Hepatocyte (in vitro differentiated cells): ENCODE data around the gene RASAL3. TPM values are rescaled to one million over a fixed set of nuclear protein-coding genes. Genes with fewer than 3 reads are reported as not detected.

Experiments used
- DNase-seq: peaks from one replicate; pipeline ENCODE4 v3.0.0-alpha.2; 2016; ENCODE audit warnings: low spot score
- H2AFZ ChIP-seq: fragments of 200-600 bp; sonication (generic); 2 replicates; pipeline ENCODE4 v1.6.0; 2016; ENCODE audit warnings: antibody characterized with exemption, mild to moderate bottlenecking
- H3K27ac ChIP-seq: fragments of 200-600 bp; sonication (generic); 2 replicates; pipeline ENCODE4 v1.5.1; 2016; ENCODE audit warnings: mild to moderate bottlenecking
- H3K27me3 ChIP-seq: fragments of 200-600 bp; sonication (generic); 2 replicates; pipeline ENCODE4 v1.6.1; 2016
- H3K36me3 ChIP-seq: fragments of 200-600 bp; sonication (generic); replicated peaks from 2 replicates; pipeline ENCODE4 v1.5.1; 2016; ENCODE audit warnings: low read depth; ENCODE audit not compliant: insufficient read depth
- H3K4me1 ChIP-seq: fragments of 200-600 bp; sonication (generic); 2 replicates; pipeline ENCODE4 v1.5.1; 2016; ENCODE audit warnings: mild to moderate bottlenecking, moderate library complexity; ENCODE audit not compliant: insufficient read depth
- H3K4me2 ChIP-seq: fragments of 200-600 bp; sonication (generic); 2 replicates; pipeline ENCODE4 v1.6.0; 2016
- H3K4me3 ChIP-seq: fragments of 200-600 bp; sonication (generic); 2 replicates; pipeline ENCODE4 v1.5.1; 2016; ENCODE audit warnings: mild to moderate bottlenecking
- H3K79me2 ChIP-seq: fragments of 200-600 bp; sonication (generic); 2 replicates; pipeline ENCODE4 v1.6.0; 2017; ENCODE audit warnings: mild to moderate bottlenecking
- H3K9me2 ChIP-seq: fragments of 200-600 bp; sonication (generic); replicated peaks from 2 replicates; pipeline ENCODE4 v1.6.0; 2017; ENCODE audit warnings: mild to moderate bottlenecking; ENCODE audit not compliant: insufficient read depth
- H3K9me3 ChIP-seq: fragments of 200-600 bp; sonication (generic); 2 replicates; pipeline ENCODE4 v1.5.1; 2016; ENCODE audit warnings: low read depth, mild to moderate bottlenecking
- H4K20me1 ChIP-seq: fragments of 200-600 bp; sonication (generic); 2 replicates; pipeline ENCODE4 v1.6.0; 2016; ENCODE audit warnings: mild to moderate bottlenecking; ENCODE audit not compliant: insufficient read depth, poor library complexity, severe bottlenecking
- CTCF ChIP-seq: fragments of 200-600 bp; sonication (generic); IDR thresholded peaks from 2 replicates; pipeline ENCODE4 v1.5.1; 2016; ENCODE audit warnings: antibody characterized with exemption, mild to moderate bottlenecking; ENCODE audit not compliant: poor library complexity
- EZH2 ChIP-seq: fragments of 200-600 bp; sonication (generic); IDR thresholded peaks from 2 replicates; pipeline ENCODE4 v1.6.1; 2016; ENCODE audit warnings: antibody characterized with exemption, mild to moderate bottlenecking, borderline replicate concordance
- EZH2phosphoT487 ChIP-seq: fragments of 200-600 bp; sonication (generic); IDR thresholded peaks from one replicate; pipeline ENCODE4 v1.6.1; 2018; ENCODE audit warnings: antibody characterized with exemption, mild to moderate bottlenecking, low read depth, moderate library complexity; ENCODE audit not compliant: unreplicated experiment, severe bottlenecking
- WGBS: methylation state at CpG from one replicate; pipeline ENCODE4 v1.1.6; 2016; ENCODE audit warnings: low lambda C conversion rate; ENCODE audit errors: missing lambda C conversion rate; 5-methylcytosine and 5-hydroxymethylcytosine counted together
- polyA plus RNA-seq: library from polyadenylated mRNA; unstranded; fragments of >200 nt; fragmentation: Nextera tagmentation; extraction: Ambion mirVana; gene quantifications from 2 replicates; pipeline ENCODE4 v1.2.1, GENCODE V29; 2016
- total RNA-seq: library from RNA; depleted of rRNA; stranded (reverse); fragments of >200 nt; gene quantifications from 2 replicates; pipeline ENCODE4 v1.2.3, GENCODE V29; 2014

Gene RASAL3
- total and polyA plus RNA-seq, 2 experiments from 2014 or later, result 0.07 to 0.23 TPM

- H3K9me3 ChIP-seq, result no peaks in the 10 kb centered on the region
- H3K36me3 ChIP-seq, result peaks cover 3% of the 10 kb centered on the region
- H3K4me2 ChIP-seq, result no peak overlapping the region
- H3K79me2 ChIP-seq, result peaks cover 96% of the 10 kb centered on the region
- H3K4me3 ChIP-seq, result no peak overlapping the region
- H3K4me1 ChIP-seq, result no peaks in the 10 kb centered on the region
- H3K9me2 ChIP-seq, result no peaks in the 10 kb centered on the region
- H2AFZ ChIP-seq, result no peak overlapping the region
- no peak for DNase-seq
- H3K27me3 ChIP-seq, result no peaks in the 10 kb centered on the region
- peaks cover 93% of the 10 kb centered on the region for H4K20me1 ChIP-seq
- WGBS, result 83% methylated on average over 3 of the region's 3 CpGs
- no peak overlapping the region for H3K27ac ChIP-seq
- no peak for TF ChIP-seq EZH2
- no peak for TF ChIP-seq CTCF
- no peak for TF ChIP-seq EZH2phosphoT487
Observed at GRCh38 chr19:15404780-15405211, 59.5 kb downstream of the RASAL3 start.

- Histone ChIP-seq H3K79me2 (peaks cover 91% of the 10 kb centered on the region), H3K9me3 (no peaks in the 10 kb centered on the region), H3K27ac (no peak overlapping the region), H3K4me1 (no peaks in the 10 kb centered on the region), H3K9me2 (no peaks in the 10 kb centered on the region), H3K27me3 (no peaks in the 10 kb centered on the region), H2AFZ (no peak overlapping the region), H3K36me3 (peaks cover 3% of the 10 kb centered on the region), H4K20me1 (peaks cover 88% of the 10 kb centered on the region), H3K4me2 (no peak overlapping the region), H3K4me3 (no peak overlapping the region)
- no peak for TF ChIP-seq EZH2phosphoT487
- TF ChIP-seq CTCF, result no peak
- no peak for TF ChIP-seq EZH2
- no peak for DNase-seq
- WGBS, result 89% methylated on average over 7 of the region's 7 CpGs
Observed at GRCh38 chr19:15404097-15404779, 60.1 kb downstream of the RASAL3 start.

GRCh38 chr19:15403151-15403531, 61.2 kb downstream of the RASAL3 start:
- Histone ChIP-seq H3K9me2 (no peaks in the 10 kb centered on the region), H3K79me2 (peaks cover 80% of the 10 kb centered on the region), H3K27ac (no peak overlapping the region), H3K9me3 (no peaks in the 10 kb centered on the region), H4K20me1 (peaks cover 77% of the 10 kb centered on the region), H3K4me2 (no peak overlapping the region), H3K27me3 (no peaks in the 10 kb centered on the region), H3K4me1 (no peaks in the 10 kb centered on the region), H3K36me3 (no peaks in the 10 kb centered on the region), H3K4me3 (no peak overlapping the region), H2AFZ (no peak overlapping the region)
- WGBS, result 93% methylated on average over 10 of the region's 10 CpGs
- no peak for TF ChIP-seq EZH2phosphoT487
- no peak for TF ChIP-seq EZH2
- TF ChIP-seq CTCF, result no peak
- no peak for DNase-seq
